Germinal center (tissue), 1 donor: Measurements from ENCODE around the gene PSMC1.

Experiments
- DNase-seq: peaks from one replicate; pipeline ENCODE4 v3.0.0; 2012; ENCODE audit warnings: mixed read lengths, low spot score

The PSMC1 gene

GRCh38 chr14:90276646-90277367 is 20.5 kb downstream of the PSMC1 start:
- DNase-seq, result no peak

DNA sequence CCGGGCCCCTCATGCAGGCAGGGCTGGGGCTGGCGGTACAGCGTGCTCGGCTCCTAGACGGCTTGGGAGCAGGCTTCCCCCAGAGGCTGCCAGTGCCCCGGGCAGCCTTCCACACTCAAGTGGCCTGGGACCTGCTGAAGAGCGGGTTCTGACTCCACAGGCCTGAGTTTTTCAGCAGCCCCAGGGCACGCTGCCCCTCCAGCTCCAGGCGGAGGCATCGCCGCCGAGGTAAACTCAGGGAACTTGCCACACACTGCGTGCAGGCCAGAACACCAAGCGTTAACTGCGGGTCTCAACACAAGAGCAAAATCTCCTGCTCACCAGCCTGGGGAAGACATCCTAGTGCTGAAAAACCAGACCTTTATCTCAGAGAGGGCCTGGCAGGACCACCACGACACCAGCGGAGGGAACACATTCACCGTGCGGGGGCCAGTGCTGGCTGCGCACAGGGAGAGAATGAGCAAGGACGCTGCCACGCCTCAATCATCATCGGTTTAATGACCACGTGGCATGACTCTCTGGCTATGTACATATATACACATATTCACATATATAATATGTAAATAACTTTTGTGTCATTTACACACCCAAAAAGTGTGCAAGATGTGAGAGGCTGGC is 21.3 kb downstream of the PSMC1 start:
- no peak for DNase-seq

DNA sequence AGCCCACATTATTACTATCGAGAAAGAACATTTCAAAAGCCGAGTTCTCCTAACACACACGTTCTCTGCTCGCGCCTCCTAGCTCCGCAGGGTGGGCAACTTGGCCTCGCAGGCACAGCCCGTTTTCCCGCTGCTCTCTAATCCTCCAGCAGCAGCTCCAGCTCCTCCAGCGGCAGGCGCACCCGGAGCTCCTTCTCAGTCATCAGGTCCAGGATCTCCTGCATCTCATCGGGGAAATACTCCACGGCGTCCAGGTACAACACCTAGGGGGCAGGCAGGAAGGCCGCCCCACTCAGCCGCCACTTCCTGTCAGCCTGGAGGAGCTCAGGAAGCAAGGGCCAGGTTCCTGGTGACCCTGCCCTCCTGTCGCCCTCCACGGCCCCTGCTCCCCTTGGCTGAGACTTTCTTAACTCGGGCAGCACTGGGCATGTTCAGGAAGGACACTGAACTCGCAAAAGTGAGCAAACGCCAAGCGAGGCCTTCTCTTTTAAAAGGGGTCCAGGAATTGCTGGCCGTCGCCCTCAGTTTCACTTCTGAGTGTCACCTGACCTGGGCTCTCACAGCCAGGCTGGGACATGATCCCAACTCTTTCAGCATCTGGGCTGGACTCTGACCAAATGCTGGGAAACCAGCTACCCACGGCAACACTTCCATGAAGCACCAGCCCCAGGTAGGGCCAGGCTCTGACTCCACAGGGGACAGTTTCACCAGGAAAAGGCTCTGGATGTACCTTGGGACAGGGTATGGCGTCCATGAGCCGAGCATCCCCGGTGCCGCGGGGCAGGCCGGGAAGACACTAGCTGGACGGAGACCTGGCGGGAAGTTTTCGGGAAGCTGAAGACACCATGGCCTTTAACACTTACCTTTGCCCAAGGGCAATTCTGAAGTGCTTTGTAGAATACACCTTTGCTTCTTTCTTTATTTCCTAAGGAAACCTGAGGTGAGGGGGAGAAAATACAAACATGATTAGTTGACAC is 22.1 kb downstream of the PSMC1 start:
- DNase-seq, result no peak

GRCh38 chr14:90280096-90280495 is 23.7 kb downstream of the PSMC1 start:
- no peak for DNase-seq

GRCh38 chr14:90281261-90281660 is 24.9 kb downstream of the PSMC1 start:
- DNase-seq, result no peak

GRCh38 chr14:90281756-90282155 is 25.4 kb downstream of the PSMC1 start:
- DNase-seq, result no peak

- DNase-seq, result no peak
Observed at GRCh38 chr14:90287791-90288190, 31.4 kb downstream of the PSMC1 start.

DNA sequence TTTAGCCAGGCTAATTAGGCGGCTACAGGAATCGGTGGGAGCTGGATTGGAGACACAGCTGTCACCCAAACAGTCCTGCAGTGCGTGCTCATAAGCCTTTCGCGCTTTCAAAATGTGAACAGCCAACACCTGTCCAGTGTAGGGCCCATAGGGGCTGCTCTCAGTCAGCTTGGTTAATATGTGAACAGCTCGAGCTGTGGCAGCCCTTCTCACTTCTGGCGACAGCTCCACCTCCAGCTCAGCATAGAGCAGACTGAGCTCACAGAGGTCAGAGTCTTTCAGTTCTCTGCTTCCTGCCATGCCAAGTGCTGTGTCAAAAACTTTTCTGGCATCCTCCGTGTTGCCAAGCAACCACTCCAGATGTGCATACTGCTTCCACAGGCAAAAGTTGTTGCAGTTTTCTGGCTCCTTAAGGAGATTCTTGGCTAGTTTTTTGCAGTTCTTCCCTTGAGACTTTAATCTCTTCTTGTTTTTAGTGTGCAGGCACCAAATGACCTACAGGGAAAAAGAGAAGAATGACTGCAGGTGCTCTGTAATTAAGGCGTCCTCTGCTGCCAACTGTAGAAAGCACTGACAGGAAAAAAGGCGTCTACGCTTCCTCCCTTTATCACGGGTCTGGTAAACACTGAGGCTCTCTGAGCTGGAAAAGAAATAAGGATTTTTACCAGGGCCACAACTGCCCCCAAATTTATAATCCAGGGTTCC is 32.5 kb downstream of the PSMC1 start:
- no peak for DNase-seq

DNA sequence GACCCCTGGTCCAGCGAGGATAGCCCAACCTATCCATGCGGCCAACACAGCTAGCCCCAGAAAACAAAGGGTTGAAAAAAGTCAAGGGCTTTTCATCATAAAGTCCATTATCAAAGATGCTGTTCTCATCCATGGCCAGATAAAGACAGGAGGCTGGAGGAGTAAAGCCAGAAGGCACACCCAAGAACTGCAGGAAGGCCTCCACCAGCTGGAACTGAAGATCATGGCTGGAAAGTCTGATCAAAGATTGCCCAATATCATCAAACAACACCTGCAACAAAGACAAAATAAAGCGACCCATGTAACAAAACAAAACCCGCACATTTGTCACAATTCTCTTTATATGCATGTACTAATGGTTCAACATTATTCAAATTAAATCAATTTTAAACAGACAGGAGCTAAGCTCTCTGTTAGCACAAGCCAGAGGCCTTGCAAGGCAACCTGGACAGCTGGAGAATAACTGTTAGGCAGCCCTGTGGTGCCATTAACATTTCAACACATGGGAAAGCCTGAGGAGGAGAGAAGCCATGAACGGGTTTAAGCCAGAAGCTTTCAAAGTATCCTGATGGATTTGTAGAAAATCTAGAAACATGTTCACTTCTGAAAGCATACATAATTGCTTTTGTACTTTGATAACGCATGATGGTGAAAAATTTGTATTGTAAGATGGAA is 34.1 kb downstream of the PSMC1 start:
- DNase-seq, result no peak

DNA sequence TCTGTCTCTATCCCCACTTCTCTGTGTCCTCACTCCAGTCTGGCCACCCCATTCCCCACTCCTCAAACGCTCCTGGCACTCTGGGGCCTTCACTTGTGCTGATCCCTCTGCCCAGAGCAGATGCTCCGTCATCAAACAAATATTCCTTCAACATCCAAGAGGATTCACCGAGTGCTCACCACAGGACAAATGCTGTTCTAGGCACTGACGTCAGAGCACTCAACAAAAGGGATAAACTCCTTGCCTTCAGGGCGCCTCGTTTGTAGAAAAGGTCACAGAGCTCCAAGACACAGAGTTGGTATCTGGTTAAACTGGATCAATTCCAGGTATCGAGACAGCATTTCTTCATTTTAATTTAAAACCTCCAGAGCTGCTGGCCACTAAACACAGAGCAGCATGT is 35.3 kb downstream of the PSMC1 start:
- DNase-seq, result no peak

GRCh38 chr14:90293766-90294730 is 37.7 kb downstream of the PSMC1 start:
- no peak for DNase-seq

DNA sequence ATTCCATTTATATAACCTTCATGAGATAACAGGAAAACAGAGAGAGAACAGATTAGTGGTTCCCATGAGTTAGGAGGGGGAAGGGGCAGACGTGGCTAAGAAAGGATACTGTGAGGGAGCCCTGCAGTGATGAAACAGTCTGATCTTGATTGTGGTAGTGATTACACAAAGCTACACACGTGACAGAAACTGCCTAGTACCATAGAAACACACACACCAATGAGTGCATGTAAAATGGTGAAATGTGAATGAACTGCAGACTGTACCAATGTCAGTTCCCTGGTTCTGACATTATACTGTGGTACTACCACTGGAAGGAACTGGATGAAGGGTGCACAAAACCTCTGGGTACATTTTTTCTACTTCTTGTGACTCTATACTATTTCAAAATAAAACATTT is 38.5 kb downstream of the PSMC1 start:
- DNase-seq, result no peak

DNA sequence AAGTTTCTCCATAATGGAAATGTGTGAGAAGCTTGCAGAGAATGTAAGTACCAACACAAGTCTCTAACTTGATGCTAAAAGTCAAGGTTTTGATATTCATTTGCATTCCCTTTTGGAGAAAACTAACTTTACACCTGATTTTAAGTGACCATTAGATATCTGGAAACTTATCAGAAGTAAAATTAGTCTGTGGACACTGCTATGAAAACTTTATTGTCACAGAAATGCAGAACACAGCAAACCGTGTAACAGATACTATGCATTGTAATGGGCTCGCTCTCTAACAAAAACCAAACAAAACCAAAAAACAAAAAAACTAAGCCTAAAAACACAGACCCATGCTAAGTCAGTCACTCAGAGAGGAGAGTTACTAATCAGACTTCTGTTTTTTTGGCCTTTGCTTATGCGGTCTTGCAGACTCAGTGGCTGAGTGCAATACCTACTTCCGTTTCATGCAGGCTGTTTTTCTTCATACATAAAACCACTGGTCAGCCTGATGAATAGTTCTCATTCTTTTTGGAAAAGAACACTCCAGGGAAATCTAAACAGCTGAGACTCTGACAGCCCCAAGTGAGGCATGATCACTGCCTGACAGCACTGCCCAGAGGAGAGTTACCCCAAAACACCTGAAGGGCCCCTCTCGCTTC is 39.6 kb downstream of the PSMC1 start:
- DNase-seq, result no peak

DNA sequence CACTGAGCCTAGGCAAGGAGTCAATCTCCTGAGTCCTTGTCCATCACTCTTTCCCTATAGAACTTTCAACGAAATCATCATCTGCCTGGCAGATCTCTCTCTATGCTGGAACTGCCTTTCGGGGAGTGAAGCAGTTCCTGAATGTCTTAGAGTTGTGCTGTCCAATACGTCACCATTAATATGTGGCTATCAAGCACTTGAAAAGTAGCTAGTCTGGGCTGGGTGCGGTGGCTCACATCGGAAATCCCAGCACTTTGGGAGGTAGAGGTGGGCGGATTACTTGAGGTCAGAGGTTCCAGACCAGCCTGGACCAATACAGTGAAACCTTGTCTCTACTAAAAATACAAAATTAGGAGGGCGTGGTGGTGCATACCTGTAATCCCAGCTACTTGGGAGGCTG is 40.3 kb downstream of the PSMC1 start:
- DNase-seq, result no peak

DNA sequence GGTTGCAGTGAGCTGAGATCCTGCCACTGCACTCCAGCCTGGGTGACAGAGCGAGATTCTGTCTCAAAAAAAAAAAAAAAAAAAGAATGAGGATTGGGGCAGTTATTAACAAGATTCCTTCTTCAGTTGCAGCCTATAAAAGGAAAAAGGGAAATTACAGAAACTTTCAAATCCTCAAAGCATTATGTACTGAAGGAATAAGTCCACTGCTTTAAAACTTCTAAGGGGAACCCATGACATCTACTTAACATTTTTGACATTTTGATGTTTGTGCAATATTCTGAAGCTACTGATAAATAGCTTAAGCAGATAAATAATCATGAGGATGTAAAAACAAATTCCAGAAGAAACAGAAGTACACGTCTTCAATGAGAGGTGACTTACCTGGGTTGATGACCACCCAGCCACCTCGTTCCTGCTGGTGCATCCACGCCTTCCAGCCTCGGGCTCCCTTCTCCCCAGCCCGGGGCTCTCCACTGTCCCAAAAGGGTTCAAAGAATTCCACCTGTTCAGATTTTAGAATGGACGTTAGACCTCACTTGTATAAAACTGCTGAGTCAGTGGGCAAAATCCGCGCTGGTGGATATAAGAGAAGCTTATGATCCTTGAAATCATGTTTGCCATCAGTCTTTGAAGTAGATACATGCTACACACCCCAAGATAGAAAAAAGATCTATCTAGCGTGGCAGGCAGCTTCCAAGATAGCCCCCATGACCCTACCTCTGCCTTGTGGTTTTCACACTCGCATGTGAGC is 41.7 kb downstream of the PSMC1 start:
- no peak for DNase-seq

GRCh38 chr14:90299408-90299807 is 43.1 kb downstream of the PSMC1 start:
- DNase-seq, result no peak

DNA sequence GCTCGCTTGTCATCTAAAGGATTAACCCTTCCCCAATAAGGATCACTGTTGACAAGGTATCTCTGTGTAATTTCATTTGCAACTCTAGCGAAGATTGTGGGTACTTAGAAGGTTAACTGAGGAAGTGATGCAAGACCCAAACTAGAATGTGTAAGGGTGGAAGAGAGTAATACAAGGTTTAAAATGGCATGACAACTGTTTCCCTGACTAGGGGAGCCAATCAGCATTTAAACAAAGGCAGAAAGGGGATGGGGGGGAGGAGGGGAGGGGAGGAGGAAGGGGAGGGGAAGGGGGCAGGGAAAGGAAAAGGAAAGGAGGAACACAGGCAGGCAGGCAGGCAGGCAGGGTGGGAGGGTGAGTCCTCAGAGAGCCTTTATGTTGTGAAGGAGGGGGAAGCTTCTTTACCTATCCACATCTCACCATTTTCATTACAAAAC is 44.3 kb downstream of the PSMC1 start:
- no peak for DNase-seq

- no peak for DNase-seq
Observed at GRCh38 chr14:90301122-90301521, 44.8 kb downstream of the PSMC1 start.

- DNase-seq, result no peak
Observed at GRCh38 chr14:90301668-90302090, 45.3 kb downstream of the PSMC1 start.
